ENCODE results near the gene INF2. TPM values are rescaled to one million over a fixed set of nuclear protein-coding genes. Genes with fewer than 3 reads are reported as not detected.
A peak's percentile ranks its signal among the peaks of the same experiment; 100 is the strongest.
"Not testable (repeated sequence)": the region's sequence is repeated elsewhere in the genome, so short reads cannot be mapped to it uniquely, and the experiment has no call there.

Gene INF2
- total RNA-seq, 4 donors from 2014 or later = 51.5 to 129 (median 66.7) TPM

DNA sequence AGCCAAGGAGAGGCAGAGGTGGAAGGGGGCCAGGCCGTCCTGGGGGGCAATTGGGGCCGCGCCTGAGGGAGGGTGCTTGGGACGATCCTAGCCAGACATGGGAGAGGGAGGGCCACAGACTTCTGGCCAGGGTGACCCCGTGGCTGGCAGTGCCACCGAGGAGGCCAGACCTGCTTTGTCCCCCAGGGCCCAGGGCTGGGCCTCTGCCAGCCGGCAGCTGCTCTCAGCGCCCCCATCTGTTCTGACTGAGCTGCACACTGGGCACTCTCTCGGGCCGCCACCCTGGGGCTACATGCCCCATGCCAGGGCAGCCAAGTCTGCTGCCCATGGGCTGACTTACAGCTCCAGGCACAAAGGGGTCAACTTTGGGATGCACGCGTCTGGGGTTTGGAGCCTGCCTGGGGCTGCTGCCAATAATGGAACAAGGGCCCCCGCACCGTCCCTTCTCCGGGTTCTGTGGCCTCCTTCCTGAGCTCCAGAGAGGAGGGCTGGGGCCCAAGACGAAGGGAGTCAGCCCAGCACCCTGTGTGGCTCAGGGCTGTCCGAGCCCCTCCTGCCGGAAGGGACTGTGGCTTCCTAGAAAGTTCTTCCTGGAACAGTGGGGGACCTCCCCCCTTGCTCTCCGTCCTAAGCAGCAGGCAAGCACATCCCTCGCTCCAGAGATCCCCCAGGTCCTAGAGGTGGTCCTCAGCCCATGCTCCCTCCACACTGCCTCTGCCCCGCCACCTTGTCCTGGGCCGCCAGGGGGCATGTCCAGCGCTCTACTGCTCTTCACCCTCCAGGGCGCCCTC, 35.8 kb downstream of the INF2 start:
- H3K9me3 ChIP-seq = no peaks in the 10 kb centered on the region
- WGBS = 34% methylated on average over 15 of the region's 24 CpGs
- TF ChIP-seq POLR2A (IDR thresholded peaks at IDR 0.05; ENCODE audit: low read depth) = no peak
- no peak for TF ChIP-seq EP300 (IDR thresholded peaks at IDR 0.05)
- TF ChIP-seq, protein P1, sequence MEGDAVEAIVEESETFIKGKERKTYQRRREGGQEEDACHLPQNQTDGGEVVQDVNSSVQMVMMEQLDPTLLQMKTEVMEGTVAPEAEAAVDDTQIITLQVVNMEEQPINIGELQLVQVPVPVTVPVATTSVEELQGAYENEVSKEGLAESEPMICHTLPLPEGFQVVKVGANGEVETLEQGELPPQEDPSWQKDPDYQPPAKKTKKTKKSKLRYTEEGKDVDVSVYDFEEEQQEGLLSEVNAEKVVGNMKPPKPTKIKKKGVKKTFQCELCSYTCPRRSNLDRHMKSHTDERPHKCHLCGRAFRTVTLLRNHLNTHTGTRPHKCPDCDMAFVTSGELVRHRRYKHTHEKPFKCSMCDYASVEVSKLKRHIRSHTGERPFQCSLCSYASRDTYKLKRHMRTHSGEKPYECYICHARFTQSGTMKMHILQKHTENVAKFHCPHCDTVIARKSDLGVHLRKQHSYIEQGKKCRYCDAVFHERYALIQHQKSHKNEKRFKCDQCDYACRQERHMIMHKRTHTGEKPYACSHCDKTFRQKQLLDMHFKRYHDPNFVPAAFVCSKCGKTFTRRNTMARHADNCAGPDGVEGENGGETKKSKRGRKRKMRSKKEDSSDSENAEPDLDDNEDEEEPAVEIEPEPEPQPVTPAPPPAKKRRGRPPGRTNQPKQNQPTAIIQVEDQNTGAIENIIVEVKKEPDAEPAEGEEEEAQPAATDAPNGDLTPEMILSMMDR (IDR thresholded peaks at IDR 0.05) = peak in 2 of 3 experiments; percentile 8 to 17
- intact Hi-C loops (cut with DNase I) = no loop called here
- peaks cover 43 to 45% (median 44%) of the 10 kb centered on the region in 4 donors for H3K4me1 ChIP-seq
- H3K27ac ChIP-seq (replicated peaks in 1 of 4) = peak overlapping the region in 2 of 4 donors; percentile 63 to 72
- H3K4me3 ChIP-seq = peak overlapping the region; percentile 64 to 85 (median 74)
- H3K27me3 ChIP-seq = no peaks in the 10 kb centered on the region
- no peak for DNase-seq (ENCODE audit: extremely low spot score)
- H3K36me3 ChIP-seq = peaks cover 0 to 6% (median 2%) of the 10 kb centered on the region in 4 donors

DNA sequence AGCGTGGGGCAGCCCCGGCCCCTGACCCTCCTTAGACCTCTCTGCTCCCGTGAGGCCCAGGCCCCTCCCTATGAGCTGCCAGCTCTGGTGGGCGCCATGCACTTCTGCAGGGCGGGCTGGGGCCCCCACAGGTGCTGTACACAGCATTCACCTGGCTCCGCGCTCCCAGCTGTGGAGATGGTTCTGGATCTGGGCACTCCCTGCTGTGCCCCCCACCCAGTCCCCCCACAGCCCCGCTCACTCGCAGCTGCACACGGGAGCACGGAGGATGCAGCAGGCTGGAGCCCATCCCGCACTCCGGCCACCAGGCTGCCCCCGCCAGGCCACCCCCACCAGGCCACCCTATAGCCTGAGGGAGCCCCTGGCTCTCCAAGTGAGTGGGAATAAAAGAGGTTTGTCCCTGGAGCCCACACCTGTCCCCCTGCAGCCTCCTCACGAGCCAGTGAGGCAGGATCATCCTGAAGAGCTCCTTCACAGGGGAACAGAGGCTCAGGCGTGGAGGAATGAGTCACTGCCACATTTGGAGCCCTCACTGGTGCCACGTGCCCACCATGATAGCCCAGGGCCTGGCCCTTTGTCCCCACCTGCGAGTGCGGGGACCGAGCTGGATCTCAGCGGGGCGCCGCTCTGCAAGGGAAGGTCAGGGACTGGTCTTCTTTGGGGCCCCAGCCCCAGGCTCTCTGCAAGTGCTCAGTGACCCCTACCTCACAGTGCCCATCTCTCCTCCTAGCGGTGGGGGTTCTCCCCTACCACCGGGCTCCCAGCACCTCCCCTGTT, 36.5 kb downstream of the INF2 start:
- Histone ChIP-seq H3K4me1 (peaks cover 43 to 45% (median 44%) of the 10 kb centered on the region in 4 donors), H3K4me3 (peak overlapping the region in 1 of 4 donors; percentile 74)

DNA sequence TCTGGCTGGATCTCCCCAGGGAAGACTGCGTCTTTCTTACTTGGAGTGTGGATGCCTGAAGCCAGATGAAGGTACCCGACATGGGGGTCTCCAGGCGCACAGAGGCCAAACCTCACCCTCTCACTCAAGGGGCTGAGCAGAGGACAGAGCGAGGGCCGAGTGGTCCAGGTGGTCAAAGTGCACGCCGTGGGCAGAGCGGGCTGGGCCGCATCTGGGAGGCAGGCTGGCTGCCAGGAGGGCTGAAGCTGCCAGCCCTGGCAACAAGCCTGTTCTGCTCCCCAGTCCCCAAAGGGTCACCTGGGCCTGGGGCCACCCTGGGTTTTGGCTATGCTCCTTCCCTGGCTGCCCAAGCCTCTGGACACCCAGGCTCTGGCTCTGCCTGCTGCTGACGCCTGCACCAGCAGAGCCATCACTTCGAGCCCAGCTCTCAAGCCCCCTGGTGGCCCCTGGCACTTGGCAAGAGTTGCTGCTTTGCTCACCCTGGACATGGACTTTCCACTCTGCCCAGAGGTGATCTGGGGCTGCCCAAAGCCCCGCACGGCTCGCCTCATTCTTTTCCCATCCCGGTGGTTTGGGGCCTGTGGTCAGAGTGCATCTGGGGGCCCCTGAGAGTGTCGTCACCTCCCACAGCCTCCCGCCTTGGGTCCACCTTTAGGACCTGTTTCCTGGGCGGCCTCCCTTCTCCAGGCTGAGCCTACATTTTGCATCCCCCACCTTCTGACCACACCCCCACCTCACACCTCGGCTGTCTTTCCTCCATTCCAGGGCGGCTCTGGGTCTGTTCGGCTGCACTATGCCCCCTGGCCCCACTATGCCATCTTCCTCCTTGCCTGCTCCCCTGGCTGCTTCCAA, 37.4 kb downstream of the INF2 start:
- 76% methylated on average over 10 of the region's 21 CpGs for WGBS
- TF ChIP-seq EP300 (IDR thresholded peaks at IDR 0.05) (no peak), POLR2AphosphoS5 (IDR thresholded peaks at IDR 0.05) (no peak), POLR2A (IDR thresholded peaks at IDR 0.05; ENCODE audit: low read depth) (no peak)
- TF ChIP-seq, protein P1 (IDR thresholded peaks at IDR 0.05) = no peak
- no peaks in the 10 kb centered on the region for H3K9me3 ChIP-seq
- DNase-seq (ENCODE audit: extremely low spot score) = no peak
- H3K36me3 ChIP-seq = no peaks in the 10 kb centered on the region
- H3K27ac ChIP-seq (replicated peaks in 1 of 4) = no peak overlapping the region
- intact Hi-C loops (cut with DNase I) = no loop called here
- peaks cover 42 to 52% (median 46%) of the 10 kb centered on the region in 4 donors for H3K4me1 ChIP-seq
- H3K4me3 ChIP-seq = no peak overlapping the region
- H3K27me3 ChIP-seq = no peaks in the 10 kb centered on the region

More for the DNA sequence above, 36.5 kb downstream of the INF2 start:
- DNase-seq (ENCODE audit: extremely low spot score) = no peak
- Histone ChIP-seq H3K36me3 (peaks cover 0 to 4% (median 2%) of the 10 kb centered on the region in 4 donors), H3K9me3 (no peaks in the 10 kb centered on the region), H3K27me3 (no peaks in the 10 kb centered on the region), H3K27ac (replicated peaks in 1 of 4) (no peak overlapping the region)
- intact Hi-C loops (cut with DNase I) = no loop called here
- 88% methylated on average over 16 of the region's 25 CpGs for WGBS
- TF ChIP-seq POLR2AphosphoS5 (IDR thresholded peaks at IDR 0.05) (no peak), EP300 (IDR thresholded peaks at IDR 0.05) (no peak), POLR2A (IDR thresholded peaks at IDR 0.05; ENCODE audit: low read depth) (no peak)
- TF ChIP-seq, protein P1 (IDR thresholded peaks at IDR 0.05) = no peak

DNA sequence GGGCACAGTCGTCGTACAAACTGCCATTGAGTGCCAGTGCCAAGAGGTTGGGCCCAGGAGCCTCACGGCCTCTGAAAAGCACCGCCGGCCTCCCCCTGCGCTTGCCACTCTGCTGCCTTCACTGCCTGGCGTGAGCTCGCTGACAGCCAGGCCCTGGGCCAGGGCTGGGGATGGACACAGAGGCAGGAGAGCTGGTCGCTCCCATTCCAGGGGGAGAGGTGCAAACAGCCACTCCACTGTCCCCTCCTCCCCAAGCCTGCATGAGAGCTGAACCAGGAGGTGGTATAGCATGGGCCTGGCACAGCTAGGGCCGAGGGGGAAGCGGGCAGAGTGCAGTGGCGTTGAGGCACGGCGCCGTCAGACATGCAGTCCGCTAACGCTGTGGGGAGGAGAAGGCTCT, 39.2 kb downstream of the INF2 start:
- H3K36me3 ChIP-seq = no peaks in the 10 kb centered on the region
- no peaks in the 10 kb centered on the region for H3K9me3 ChIP-seq
- no peak for DNase-seq (ENCODE audit: extremely low spot score)
- no peak overlapping the region for H3K4me3 ChIP-seq
- 100% methylated on average over 4 of the region's 17 CpGs for WGBS
- peaks cover 40 to 53% (median 43%) of the 10 kb centered on the region in 4 donors for H3K4me1 ChIP-seq
- TF ChIP-seq, protein P1 (IDR thresholded peaks at IDR 0.05) = no peak
- no peak for TF ChIP-seq POLR2AphosphoS5 (IDR thresholded peaks at IDR 0.05)
- TF ChIP-seq EP300 (IDR thresholded peaks at IDR 0.05) = no peak
- no peak for TF ChIP-seq POLR2A (IDR thresholded peaks at IDR 0.05; ENCODE audit: low read depth)
- intact Hi-C loops (cut with DNase I) = no loop called here
- H3K27me3 ChIP-seq = no peaks in the 10 kb centered on the region
- H3K27ac ChIP-seq (replicated peaks in 1 of 4) = no peak overlapping the region

DNA sequence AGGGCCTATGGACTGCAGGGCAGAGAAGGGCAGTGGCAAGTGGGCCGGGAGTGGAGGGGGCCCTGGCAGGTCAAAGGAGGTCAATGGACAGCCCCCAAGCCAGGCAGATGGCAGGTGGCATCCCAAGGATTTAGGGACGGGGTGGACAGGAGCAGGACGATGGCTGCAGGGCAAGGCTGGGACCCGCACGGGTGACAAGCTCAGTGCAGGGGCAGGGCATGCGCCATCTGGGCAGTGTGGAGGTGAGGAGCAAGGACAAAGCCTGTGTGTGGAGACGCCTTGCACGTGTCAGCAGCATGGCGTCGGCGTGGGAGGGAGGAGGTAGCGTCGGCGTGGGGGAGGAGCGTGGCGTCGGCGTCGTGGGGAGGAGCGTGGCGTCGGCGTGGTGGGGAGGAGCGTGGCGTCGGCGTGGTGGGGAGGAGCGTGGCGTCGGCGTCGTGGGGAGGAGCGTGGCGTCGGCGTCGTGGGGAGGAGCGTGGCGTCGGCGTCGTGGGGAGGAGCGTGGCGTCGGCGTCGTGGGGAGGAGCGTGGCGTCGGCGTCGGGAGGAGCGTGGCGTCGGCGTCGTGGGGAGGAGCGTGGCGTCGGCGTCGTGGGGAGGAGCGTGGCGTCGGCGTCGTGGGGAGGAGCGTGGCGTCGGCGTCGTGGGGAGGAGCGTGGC, 39.9 kb downstream of the INF2 start:
- WGBS = 95% methylated on average over 36 of the region's 73 CpGs

More for the DNA sequence above, 39.9 kb downstream of the INF2 start:
- H3K9me3 ChIP-seq; H3K27me3 ChIP-seq; H3K27ac ChIP-seq (replicated peaks in 1 of 4); intact Hi-C loops (cut with DNase I); H3K4me3 ChIP-seq; DNase-seq (ENCODE audit: extremely low spot score); H3K36me3 ChIP-seq: not testable (repeated sequence)
- peaks cover 33 to 57% (median 41%) of the 10 kb centered on the region in 4 donors for H3K4me1 ChIP-seq

All from esophagus muscularis mucosa (tissue), 4 donors.